ENCODE data around the gene DDX49.
"Not testable (repeated sequence)": the region's sequence is repeated elsewhere in the genome, so short reads cannot be mapped to it uniquely, and the experiment has no call there.

Gene DDX49

DNA sequence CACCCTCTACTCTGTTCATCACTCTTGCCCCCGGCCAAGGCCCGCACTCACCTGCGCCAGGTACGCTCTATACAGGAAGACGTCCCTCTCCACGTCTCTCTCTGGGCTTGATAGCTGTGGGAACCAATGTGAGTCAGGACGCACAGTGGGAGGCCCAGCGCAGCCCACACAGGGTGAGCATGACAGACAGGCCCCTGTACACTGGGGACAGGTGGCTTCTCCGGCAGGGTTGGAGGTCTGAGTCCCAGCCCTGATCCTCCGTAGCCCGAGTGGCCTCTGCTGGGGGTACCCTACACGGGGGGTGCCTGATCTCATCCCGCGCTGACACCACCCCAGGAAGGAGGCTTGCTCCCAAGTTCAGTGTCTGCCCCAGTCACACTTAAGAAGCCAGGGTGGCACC lies 6.6 kb upstream of the DDX49 start:
- DNase-seq: no peak

DNA sequence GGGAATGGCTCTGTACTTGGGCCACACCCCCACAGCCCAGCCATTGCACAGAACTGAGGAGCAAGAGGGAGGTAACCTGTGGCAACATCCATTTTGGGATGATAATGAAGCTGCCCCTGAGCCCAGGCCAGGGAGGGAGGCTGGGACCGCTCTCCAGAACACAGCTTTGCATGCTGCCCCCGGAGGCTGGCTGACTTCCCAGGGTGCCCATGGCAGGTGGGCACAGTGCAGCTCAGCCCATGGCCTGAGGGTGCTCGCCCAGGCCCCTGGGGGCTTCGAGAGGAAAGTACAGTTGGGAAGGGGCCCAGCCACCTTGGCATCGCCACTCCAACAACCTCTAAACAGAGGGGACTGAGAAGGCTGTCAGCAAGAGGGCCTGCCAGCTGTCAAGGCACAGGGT lies 6.0 kb upstream of the DDX49 start:
- no peak for DNase-seq

DNA sequence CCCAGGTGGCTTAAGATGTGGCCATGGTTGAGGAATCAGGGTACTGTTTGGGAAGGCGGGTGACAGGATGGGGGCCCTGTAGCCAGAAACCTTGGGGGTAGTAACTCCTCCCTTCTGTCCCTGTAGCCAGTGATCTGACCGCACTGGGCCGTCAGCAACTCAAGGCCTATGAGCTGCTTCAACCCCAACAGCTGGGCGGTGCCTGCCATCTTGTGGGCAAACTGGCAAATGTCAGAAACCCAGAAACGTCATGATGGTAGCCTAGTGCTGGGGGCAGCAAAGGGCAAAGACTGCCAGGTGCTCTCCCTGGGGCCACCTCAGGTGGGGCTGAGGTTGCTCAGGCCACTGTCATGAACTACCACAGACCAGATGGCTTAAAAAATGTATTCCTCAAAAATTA lies 3.9 kb upstream of the DDX49 start:
- DNase-seq: peak; percentile 66

DNA sequence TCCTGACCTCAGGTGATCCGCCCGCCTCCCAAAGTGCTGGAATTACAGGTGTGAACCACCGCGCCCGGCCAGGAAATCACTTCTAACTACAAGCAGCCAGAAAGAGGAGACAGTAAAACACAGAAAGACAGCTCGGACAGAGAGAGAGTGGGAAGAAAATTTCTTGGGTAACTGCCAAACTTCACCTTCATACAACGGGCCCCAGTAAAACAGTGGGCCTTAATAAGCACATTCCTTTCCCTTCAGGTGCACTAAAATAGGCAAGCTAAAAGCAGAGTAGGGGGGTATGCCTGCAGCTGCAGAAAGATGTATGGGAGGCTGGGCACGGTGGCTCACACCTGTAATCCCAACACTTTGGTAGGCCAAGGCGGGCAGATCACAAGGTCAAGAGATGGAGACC lies 1.9 kb upstream of the DDX49 start:
- not testable (repeated sequence) for DNase-seq

DNA sequence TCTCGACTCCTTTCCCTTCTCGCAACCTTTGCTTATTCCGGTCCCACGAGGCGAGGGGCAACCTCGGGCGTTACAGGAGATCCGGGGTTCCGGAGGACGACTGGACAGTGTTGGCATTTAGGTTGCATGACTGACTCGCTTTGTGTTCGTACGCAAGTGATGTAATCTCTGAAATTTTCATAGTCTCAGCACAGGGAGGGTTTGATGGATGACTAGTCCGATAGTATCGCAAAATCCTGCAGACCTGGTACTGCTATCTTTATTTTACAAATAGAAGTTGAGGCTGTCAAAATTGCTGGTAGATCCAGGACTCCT lies 342 bp downstream of the DDX49 start:
- no peak for DNase-seq

DNA sequence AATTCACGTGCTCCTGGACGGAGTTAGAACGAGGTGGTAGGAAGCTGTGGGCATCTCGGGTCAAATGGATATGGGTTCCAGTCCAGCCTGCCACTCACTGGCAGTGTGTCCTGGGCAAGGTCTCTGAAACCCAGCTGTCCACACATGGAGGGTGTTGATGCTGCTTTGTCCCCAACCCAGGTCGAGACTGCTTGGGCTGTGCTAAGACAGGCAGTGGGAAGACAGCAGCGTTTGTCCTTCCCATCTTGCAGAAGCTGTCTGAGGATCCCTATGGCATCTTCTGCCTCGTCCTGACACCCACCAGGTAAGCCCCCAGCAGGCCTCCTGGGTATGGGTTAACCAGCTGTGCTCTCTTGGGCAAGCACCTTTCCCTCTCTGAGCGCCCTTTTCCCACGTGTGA lies 885 bp downstream of the DDX49 start:
- DNase-seq: no peak

DNA sequence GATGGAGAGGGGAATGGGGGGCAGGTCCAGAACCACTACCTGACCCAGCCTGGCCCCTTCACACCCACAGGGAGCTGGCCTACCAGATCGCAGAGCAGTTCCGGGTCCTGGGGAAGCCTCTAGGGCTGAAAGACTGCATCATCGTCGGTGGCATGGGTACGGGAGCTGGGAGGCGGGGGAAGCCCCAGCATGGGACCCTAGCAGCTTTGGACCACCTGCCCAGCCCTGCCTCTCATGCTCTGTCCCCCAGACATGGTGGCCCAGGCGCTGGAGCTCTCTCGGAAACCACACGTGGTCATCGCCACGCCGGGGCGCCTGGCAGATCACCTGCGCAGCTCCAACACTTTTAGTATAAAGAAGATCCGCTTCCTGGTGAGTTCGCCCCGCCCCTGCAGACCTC lies 2.1 kb downstream of the DDX49 start:
- no peak for DNase-seq

DNA sequence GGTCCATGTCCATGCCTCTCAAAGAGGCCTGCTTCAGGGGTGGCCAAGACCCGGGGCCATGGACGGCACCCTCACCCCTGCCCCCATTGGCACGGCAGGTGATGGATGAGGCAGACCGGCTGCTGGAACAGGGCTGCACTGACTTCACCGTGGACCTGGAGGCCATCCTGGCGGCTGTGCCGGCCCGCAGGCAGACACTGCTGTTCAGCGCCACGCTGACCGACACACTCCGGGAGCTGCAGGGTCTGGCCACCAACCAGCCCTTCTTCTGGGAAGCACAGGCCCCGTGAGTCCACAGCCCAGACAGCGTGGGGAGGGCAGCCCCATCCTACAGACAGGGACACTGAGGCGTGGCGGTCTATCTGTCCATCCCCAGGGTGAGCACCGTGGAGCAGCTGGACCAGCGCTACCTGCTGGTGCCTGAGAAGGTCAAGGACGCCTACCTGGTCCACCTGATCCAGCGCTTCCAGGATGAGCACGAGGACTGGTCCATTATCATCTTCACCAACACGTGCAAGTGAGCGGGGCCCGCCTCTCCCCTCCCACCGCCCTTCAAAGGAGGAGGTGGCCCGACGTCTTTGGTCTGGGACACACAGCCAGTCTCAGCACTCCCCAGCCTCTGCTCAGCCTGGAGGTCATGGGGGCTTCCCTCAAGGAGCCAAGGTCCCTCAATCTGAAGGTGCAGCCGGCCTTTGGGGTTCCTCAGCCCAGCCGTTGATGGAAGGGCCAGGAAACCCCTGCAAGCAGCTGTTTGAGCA lies 2.9 kb downstream of the DDX49 start:
- DNase-seq: no peak

DNA sequence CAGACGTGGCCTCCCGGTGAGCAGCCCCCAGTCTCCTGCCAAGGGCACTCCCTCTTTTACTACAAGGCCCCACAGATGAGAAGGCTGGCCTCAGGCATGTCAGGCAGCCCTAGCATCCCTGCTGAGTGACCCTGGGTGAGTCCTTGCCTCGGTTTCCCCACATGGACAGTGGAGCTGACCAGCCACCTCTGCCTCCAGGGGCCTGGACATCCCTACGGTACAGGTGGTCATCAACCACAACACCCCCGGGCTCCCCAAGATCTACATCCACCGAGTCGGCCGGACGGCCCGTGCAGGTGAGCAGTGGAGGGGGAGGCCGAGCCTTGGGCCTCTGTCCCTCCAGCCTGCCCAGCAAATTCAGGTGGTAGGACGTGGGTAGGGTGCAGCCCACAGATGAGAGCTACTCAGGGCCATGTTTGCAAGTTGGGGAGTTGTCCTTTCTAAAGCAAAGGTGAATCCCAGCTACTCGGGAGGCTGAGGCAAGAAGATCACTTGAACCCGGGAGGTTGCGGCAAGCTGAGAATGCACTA lies 5.2 kb downstream of the DDX49 start:
- no peak for DNase-seq

DNA sequence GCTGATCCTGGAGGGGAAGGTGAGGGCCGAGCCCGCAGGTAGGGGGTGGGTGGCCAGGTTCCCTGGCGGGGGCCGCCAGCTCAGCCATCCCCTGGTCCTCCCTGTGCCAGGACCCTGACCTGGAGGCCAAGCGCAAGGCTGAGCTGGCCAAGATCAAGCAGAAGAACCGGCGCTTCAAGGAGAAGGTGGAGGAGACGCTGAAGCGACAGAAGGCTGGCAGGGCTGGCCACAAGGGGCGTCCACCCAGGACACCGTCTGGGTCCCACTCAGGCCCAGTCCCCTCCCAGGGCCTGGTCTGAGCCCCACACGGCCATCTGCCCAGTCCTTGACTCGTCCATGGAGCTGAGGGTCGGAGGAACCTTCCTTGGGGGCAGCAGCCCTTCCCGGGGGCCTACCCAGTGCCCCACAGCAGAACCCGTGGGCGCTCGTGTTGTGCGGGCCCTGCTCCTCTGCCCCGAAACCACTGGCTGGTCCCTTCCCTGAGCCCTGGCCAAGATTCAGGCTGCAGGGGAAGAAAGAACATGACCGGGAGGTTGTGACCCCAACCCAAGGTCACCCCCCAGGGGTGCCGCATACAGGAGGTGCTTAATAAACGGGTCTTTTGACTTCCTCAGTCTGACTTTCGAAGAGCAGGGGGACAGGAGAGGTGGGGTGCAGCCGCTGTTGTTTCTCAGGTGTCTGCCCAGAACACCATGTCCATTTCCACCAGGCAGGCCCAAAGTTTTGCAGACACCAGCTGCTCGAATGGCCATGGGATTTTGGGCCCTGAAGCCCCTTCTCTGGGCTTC lies 8.7 kb downstream of the DDX49 start:
- DNase-seq: no peak

DNA sequence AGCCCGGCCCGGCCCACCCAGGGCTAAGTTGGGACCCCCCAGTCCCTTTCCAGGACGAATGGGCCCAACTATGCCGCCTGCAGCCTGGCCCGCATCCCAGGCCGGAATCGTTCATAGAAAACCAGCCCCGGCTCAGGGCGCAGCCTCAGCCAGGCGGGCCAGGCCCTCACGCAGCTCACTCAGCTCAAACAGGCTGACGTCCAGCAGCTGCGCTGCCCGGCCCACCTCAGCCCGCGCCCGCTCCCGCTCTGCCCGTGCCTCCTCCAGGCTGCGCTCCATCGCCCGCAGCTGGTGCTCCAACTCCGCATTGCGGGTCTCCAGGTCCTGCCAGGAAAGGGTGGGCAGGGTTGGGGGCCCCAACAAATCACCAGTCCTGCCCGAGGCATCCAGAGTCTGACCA lies 9.8 kb downstream of the DDX49 start:
- DNase-seq: no peak

DNA sequence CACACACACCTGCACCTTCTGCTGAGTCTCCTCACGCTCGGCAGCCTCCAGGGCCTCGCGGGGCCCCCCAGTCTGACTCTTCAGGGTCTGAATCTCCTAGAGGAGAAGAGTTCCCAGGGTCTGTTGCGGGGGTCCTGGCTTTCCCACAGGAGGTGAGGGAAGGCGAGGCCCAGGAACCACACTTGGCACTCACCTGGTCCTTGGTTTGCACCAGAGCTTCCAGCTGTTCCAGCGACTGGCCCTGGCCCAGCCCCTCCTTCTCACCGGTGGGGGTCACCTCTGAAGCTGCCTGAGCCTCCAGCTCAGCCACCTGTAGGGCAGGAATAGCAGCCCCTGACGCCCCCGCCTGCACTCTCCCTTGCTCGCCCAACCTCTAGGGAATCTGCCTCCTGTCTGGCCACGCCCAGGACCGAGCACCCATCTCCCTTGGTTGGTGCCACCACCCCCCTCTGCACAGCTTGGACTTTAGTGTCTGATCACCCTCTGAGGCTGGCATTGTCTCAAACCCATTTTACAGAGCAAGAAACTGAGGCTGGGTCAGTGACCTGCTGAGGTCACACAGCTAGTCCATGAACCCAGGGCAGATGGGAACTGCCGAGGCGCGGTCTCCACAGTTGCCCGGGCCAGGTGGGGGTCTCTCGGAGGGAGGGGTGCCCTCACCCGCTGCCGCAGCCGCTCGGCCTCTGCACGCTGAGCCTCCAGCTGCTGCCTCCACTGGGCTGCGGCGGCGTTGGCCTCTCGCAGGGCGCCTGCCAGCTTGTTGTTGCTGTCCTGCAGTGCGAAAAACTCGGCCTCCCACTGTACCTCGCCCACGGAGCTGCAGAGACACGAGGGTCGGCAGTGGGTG lies 12.0 kb downstream of the DDX49 start:
- no peak for DNase-seq

DNA sequence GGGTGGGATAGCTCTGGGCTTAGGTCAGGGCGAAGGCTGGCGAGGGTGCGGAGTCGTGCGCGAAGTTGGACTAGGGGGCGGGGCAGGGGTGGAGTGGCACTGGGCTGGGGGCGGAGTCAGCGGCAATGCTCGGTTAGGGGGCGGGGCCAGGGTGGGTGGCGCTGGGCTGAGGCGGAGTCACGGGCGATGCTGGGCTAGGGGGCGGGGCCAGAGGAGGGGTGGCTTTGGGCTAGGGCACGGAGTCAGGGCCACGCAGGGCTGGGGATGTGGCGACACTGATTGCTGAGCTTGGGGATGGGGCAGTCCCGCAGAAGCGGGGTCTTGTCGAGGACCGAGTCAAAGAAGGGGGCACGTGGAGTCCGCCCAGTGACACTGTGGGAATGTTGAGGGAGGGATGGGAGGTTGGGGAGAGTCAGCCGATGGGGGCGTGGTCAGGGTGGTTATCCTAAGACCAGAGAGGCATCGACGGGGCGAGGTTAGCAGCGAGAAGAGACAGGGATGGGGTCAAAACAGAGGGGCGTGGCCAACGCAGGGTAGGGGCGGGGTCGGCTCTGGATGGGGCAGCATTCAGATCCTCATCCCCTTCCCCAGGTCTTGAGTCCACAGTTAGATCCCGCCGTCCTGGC lies 12.8 kb downstream of the DDX49 start:
- no peak for DNase-seq

DNA sequence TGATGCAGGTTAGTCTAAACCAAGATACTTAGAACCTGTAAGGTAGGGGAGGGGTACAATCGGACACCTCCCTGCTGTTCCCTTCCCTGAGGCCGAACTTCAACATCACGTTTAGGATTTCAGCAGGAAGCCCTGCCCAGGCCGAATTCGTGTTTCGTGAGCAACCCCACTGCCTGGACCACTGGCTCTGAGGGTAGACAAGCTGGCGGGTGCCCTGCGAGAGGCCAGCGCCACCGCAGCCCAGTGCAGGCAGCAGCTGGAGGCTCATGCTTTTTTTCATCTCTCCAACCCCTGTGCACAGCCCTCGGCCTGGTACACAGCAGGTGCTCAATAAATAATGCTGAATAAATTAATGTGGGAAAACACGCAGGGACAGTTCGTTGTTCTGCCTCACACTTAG lies 13.8 kb downstream of the DDX49 start:
- no peak for DNase-seq

DNA sequence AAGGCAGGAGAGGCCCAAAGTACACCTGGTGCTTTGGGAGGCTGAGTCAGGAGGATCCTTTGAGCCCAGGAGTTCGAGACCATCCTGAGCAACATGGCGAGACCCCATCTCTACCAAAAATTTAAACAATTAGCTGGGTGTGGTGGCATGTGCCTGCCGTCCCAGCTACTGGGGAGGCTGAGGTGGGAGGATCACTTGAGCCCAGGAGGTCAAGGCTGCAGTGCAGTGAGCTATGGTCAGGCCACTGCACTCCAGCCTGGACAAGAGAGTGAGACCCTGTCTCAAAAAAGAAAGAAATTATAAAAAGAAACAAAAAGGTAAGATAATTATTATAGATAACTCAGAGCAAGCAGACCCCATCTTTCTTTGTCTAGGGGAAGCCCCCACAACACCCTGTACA lies 19.6 kb downstream of the DDX49 start:
- DNase-seq: no peak

DNA sequence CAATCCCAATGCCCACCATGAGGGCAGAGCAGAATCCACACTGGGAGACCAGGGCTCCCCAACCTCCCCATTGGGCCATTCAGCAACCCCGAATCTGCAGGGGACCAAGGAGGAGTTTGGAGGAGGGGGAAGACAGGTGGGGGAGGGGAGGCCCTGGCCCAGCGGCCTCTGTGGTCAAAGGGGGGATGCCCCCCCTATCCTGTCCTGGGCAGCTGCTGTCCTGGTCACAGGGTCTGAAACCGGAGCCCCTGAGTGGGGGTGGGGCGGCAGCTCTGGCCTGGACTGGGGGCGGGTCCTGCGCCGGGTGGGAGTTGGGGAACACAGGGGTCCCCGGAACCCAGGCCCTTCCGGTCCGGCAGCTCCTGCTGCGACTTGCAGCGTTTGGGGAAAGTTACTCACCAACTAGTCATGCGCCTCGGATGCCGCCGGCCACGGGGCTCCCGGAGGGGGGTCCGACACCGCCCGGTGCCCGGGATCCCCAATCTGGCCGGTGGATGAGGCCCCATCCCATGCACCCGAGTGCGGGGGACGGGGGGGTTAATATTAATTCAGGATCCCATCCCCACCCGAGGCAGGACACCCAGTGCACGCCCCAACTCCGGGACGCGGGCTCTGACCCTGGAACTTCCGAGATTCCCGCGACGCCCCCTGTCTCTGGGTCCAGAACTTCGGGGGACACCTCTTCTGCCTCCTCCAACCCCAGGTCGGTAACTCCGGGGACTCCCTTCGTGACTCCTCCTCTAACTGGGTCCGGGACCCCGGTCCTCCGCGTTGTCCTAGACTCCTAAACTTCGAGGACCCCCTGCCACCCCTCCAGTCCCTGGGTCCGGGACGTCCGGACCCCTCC lies 20.6 kb downstream of the DDX49 start:
- DNase-seq: no peak

DNA sequence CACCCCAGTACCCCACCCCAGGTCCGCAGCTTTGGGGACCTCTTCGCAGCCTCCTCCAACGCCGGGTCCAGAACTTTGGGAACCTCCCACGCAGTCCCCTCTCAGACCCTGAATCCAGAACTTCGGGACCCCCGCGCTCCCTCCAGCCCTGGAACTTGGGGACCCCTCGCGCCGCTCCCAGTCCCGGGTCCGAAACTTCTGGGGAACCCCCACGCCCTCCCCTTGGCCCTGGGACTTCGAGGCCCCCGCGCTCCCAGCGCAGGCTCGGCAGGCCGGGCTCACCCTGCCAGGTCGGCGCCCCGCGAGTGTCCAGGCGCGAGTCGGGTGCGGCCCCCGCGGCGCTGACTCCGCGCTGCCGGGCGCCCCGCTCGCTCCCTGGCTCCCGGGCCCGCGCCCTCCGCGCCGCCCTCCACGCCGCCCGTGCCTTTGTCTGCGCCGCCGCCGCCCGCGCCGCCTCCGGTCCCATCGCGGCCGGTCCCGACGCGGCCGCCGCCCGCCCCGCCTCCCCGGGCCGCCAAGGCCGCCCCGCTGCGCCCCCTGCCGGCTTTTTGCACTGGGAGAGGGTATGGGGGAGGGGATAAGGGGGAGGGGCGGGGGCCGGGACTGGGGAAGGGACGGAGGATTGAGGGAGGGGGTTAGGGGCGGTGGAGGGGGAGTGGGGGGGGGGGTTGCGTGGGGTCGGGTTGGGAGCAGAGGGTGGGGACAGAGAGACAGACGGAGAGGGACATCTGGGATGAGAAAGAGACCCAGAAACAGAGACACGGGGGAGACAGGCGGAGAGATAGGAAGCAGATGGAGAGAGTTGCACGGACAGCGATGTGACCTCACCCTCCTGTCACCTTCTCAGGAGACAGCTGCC lies 21.5 kb downstream of the DDX49 start, which contains the start of gene HOMER3:
Gene HOMER3, minus strand, starts transcription at position 449 of the 859 bp plus-strand sequence. CDS start 2,235 bp downstream, outside the sequence.
- DNase-seq: no peak

DNA sequence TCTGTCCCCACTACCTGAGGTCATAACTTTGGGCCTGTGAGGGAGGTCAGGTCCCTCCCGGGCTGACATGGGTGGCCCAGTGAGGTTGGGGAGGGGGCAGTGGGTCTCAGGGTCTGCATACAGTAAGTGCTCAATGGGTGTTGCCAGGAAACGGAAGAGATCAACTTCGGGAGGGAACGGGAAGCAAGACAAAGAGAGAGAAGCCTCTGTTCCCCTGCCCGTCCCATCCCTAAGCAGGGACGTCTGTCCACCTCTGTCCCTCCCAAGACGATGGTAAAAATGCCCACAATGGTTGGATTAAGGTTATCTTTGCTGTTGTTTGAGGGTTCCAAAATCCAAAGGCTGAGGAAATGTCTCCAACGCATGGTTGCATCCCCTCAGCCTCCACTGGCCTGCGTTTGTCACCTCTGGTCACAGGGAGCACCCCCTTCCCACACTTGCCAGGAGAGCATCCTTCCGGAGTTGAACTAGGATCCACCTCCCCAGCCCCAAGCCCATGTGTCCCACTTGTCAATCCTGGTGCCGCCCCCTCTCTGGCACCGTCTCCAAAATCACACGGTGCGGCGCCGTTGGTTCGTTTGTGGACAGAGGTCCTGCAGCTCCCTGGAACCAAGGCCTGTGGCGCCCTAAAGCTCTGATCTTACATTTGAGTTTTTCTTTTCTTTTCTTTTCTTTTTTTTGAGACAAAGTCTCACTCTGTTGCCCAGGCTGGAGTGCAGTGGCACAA lies 22.3 kb downstream of the DDX49 start:
- DNase-seq: no peak

DNA sequence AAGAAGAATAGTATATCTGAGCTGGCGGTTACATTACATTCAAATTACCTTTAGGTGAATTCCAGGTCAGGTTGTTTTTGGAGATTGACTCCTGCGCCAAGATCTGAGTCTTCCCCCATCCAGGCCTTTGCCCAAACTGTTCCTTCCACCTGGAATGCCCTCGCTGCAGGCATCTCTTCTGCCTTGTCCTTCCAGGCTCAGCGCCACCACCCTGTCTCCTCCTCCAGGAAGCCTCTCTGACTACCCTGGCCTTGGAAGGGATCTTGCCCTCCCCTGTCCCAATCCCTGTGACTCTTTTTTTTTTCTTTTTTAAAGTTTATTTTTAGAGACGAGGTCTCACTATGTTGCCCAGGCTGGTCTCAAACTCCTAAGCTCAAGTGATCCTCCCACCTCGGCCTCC lies 23.2 kb downstream of the DDX49 start:
- DNase-seq: no peak

DNA sequence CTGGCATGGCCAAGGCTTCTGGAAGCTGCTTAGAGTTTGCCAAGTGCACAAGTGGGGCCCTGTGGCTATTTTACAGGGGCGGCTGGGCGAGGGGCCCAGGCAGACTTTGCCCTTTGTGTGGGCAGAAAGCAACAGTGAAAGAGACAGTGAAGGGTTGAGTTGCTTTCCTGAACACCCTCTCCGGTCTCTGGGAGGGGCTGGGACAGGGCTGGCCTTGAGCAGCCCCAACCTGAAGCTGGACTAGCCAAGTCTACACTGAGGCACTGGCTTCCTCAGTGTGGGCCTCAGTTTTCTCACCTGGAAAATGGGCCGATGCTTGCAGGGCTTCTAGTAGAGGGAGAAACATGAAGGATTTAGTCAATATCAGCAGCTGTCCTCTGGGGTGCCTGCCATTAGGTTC lies 23.9 kb downstream of the DDX49 start:
- no peak for DNase-seq
